ENCODE results near the gene TMX2.

The TMX2 gene

GRCh38 chr11:57735619-57736298 lies 23.4 kb downstream of the TMX2 start:
- H3K9ac ChIP-seq (ENCODE audit: low read length): no peak overlapping the region
- H3K9me3 ChIP-seq (ENCODE audit: insufficient read depth, low read length): no peaks in the 10 kb centered on the region
- no peak overlapping the region for H3K4me3 ChIP-seq (ENCODE audit: low read length)
- H4K20me1 ChIP-seq (ENCODE audit: insufficient read depth, low read length): no peaks in the 10 kb centered on the region
- TF ChIP-seq EZH2phosphoT487 (IDR thresholded peaks at IDR 0.05; ENCODE audit: low read depth): no peak
- TF ChIP-seq CTCF (IDR thresholded peaks at IDR 0.05; ENCODE audit: low read depth, low read length): no peak
- H3K4me1 ChIP-seq (ENCODE audit: low read length): peaks cover 10% of the 10 kb centered on the region
- no peak overlapping the region for H3K4me2 ChIP-seq (ENCODE audit: low read length)
- H3K36me3 ChIP-seq (replicated peaks; ENCODE audit: low read depth, low read length): peaks cover 24% of the 10 kb centered on the region
- no peak overlapping the region for H2AFZ ChIP-seq (ENCODE audit: low read depth, low read length)
- peak overlapping the region; percentile 22; the same call in 1 of the 2 replicates for H3K27ac ChIP-seq (ENCODE audit: low read length)
- no peaks in the 10 kb centered on the region for H3K27me3 ChIP-seq (ENCODE audit: low read depth, low read length)
- H3K79me2 ChIP-seq (ENCODE audit: low read length): peaks cover 61% of the 10 kb centered on the region

- Histone ChIP-seq H3K4me2 (ENCODE audit: low read length) (peak within 1 kb of the TSS; percentile 84), H3K9ac (ENCODE audit: low read length) (peak within 1 kb of the TSS; percentile 97), H3K4me3 (ENCODE audit: low read length) (peak within 1 kb of the TSS; percentile 88), H2AFZ (ENCODE audit: low read depth, low read length) (peak within 1 kb of the TSS; percentile 44; the same call in 1 of the 2 replicates), H3K79me2 (ENCODE audit: low read length) (peaks cover 29% of the 10 kb centered on the region), H3K4me1 (ENCODE audit: low read length) (peaks cover 12% of the 10 kb centered on the region), H4K20me1 (ENCODE audit: insufficient read depth, low read length) (0 out of 2 replicates have a peak, but pooled peaks cover 4% of the 10 kb centered on the region), H3K27ac (ENCODE audit: low read length) (peak within 1 kb of the TSS; percentile 83), H3K27me3 (ENCODE audit: low read depth, low read length) (no peaks in the 10 kb centered on the region), H3K36me3 (replicated peaks; ENCODE audit: low read depth, low read length) (peaks cover 45% of the 10 kb centered on the region), H3K9me3 (ENCODE audit: insufficient read depth, low read length) (no peaks in the 10 kb centered on the region)
- TF ChIP-seq EZH2phosphoT487 (IDR thresholded peaks at IDR 0.05; ENCODE audit: low read depth) (no peak), CTCF (IDR thresholded peaks at IDR 0.05; ENCODE audit: low read depth, low read length) (no peak)
Measured at GRCh38 chr11:57741132-57742086, 29.0 kb downstream of the TMX2 start, which contains the start of gene SELENOH. Gene SELENOH, plus strand, starts transcription at chr11:57741491. Its CDS starts 105 bp downstream, at chr11:57741596.

GRCh38 chr11:57742087-57742452 lies 29.7 kb downstream of the TMX2 start:
- peaks cover 12% of the 10 kb centered on the region for H3K4me1 ChIP-seq (ENCODE audit: low read length)
- TF ChIP-seq EZH2phosphoT487 (IDR thresholded peaks at IDR 0.05; ENCODE audit: low read depth) (no peak), CTCF (IDR thresholded peaks at IDR 0.05; ENCODE audit: low read depth, low read length) (no peak)
- no peaks in the 10 kb centered on the region for H3K27me3 ChIP-seq (ENCODE audit: low read depth, low read length)
- H3K27ac ChIP-seq (ENCODE audit: low read length): peak overlapping the region; percentile 83
- no peaks in the 10 kb centered on the region for H3K9me3 ChIP-seq (ENCODE audit: insufficient read depth, low read length)
- peak overlapping the region; percentile 84 for H3K4me2 ChIP-seq (ENCODE audit: low read length)
- H3K36me3 ChIP-seq (replicated peaks; ENCODE audit: low read depth, low read length): peaks cover 51% of the 10 kb centered on the region
- H3K79me2 ChIP-seq (ENCODE audit: low read length): peaks cover 27% of the 10 kb centered on the region
- H2AFZ ChIP-seq (ENCODE audit: low read depth, low read length): peak overlapping the region; percentile 12; the same call in 1 of the 2 replicates
- H3K4me3 ChIP-seq (ENCODE audit: low read length): peak overlapping the region; percentile 88
- peak overlapping the region; percentile 97 for H3K9ac ChIP-seq (ENCODE audit: low read length)
- H4K20me1 ChIP-seq (ENCODE audit: insufficient read depth, low read length): 0 out of 2 replicates have a peak, but pooled peaks cover 4% of the 10 kb centered on the region

- H3K79me2 ChIP-seq (ENCODE audit: low read length): peaks cover 23% of the 10 kb centered on the region
- no peaks in the 10 kb centered on the region for H3K27me3 ChIP-seq (ENCODE audit: low read depth, low read length)
- no peak overlapping the region for H2AFZ ChIP-seq (ENCODE audit: low read depth, low read length)
- H3K27ac ChIP-seq (ENCODE audit: low read length): no peak overlapping the region
- TF ChIP-seq CTCF (IDR thresholded peaks at IDR 0.05; ENCODE audit: low read depth, low read length) (no peak), EZH2phosphoT487 (IDR thresholded peaks at IDR 0.05; ENCODE audit: low read depth) (no peak)
- H4K20me1 ChIP-seq (ENCODE audit: insufficient read depth, low read length): 0 out of 2 replicates have a peak, but pooled peaks cover 4% of the 10 kb centered on the region
- no peak overlapping the region for H3K9ac ChIP-seq (ENCODE audit: low read length)
- no peak overlapping the region for H3K4me3 ChIP-seq (ENCODE audit: low read length)
- no peak overlapping the region for H3K4me2 ChIP-seq (ENCODE audit: low read length)
- H3K9me3 ChIP-seq (ENCODE audit: insufficient read depth, low read length): no peaks in the 10 kb centered on the region
- H3K36me3 ChIP-seq (replicated peaks; ENCODE audit: low read depth, low read length): peaks cover 42% of the 10 kb centered on the region
- peaks cover 12% of the 10 kb centered on the region for H3K4me1 ChIP-seq (ENCODE audit: low read length)
Measured at GRCh38 chr11:57744357-57744756, 32.0 kb downstream of the TMX2 start.

Measured in OCI-LY3 (cell line).